Body of pancreas (tissue), 4 donors: ENCODE data around the gene FUT3. TPM values are rescaled to one million over a fixed set of nuclear protein-coding genes. Genes with fewer than 3 reads are reported as not detected.

Experiments used
- ATAC-seq: fragments of 150-250 bp; one replicate; pipeline ENCODE4 v1.9.1; 2016
- DNase-seq, 4 donors: peaks; one replicate each; pipeline ENCODE4 v3.0.0-alpha.2; 2019
- H3K27ac ChIP-seq, 4 donors: fragments of 200-600 bp; sonication (generic); 1 replicate in 3 of 4; 2 replicates in 1 of 4; pipeline versions ENCODE4 v1.5.1 to v1.6.1; 2016 to 2019; ENCODE audit warnings: mild to moderate bottlenecking in 1 of 4, mixed read lengths in 1 of 4, moderate library complexity in 1 of 4
- H3K27me3 ChIP-seq, 2 donors: fragments of 200-600 bp; sonication (generic); one replicate each; pipeline ENCODE4 v1.6.0; 2016; ENCODE audit warnings: mild to moderate bottlenecking in 1 of 2
- H3K36me3 ChIP-seq, 2 donors: fragments of 200-600 bp; sonication (generic); replicated peaks in 1 of 2; 2 replicates each; pipeline ENCODE4 v1.5.1; 2016; ENCODE audit warnings: low read depth in 2 of 2; ENCODE audit not compliant: insufficient read depth in 1 of 2
- H3K4me1 ChIP-seq: fragments of 200-600 bp; sonication (generic); one replicate; pipeline ENCODE4 v1.6.0; 2016
- H3K4me3 ChIP-seq, 2 donors: fragments of 200-600 bp; sonication (generic); 1 replicate in 1 of 2; 2 replicates in 1 of 2; pipeline ENCODE4 v1.5.1; 2016 to 2019
- H3K9me3 ChIP-seq, 3 donors: fragments of 200-600 bp; sonication (generic); 1 replicate in 2 of 3; 2 replicates in 1 of 3; pipeline ENCODE4 v1.5.1; 2016
- POLR2A ChIP-seq, 3 donors: fragments of 450-650 bp; IDR thresholded peaks; one replicate each; pipeline ENCODE4 v1.6.1; 2016; ENCODE audit warnings: antibody characterized with exemption in 3 of 3, mild to moderate bottlenecking in 2 of 3
- WGBS, 2 donors: methylation state at CpG; one replicate each; pipeline ENCODE4 v1.1.5; 2017; 5-methylcytosine and 5-hydroxymethylcytosine counted together
- intact Hi-C: fragments of 100-400 bp; cut with DNase I; formaldehyde crosslinking; loops from one replicate; pipeline ENCODE4 v1.15.1; 2023
- total RNA-seq, 2 donors: library from RNA; depleted of rRNA; stranded (reverse); fragments of >200 nt; gene quantifications; one replicate each; pipeline ENCODE4 v1.1.0, GENCODE V29; 2016
- TF ChIP-seq, protein P1 (sequence below), 7 experiments: fragments of 450-650 bp in 4 of 7; fragments of 200-600 bp in 3 of 7; sonication (generic) in 3 of 7; IDR thresholded peaks; one replicate each; pipeline ENCODE4 v1.5.1; 2016 to 2019; ENCODE audit warnings: antibody characterized with exemption in 7 of 7

FUT3 gene
- total RNA-seq, 2 donors from 2014 or later, result 5.7 to 9.2 TPM

DNA sequence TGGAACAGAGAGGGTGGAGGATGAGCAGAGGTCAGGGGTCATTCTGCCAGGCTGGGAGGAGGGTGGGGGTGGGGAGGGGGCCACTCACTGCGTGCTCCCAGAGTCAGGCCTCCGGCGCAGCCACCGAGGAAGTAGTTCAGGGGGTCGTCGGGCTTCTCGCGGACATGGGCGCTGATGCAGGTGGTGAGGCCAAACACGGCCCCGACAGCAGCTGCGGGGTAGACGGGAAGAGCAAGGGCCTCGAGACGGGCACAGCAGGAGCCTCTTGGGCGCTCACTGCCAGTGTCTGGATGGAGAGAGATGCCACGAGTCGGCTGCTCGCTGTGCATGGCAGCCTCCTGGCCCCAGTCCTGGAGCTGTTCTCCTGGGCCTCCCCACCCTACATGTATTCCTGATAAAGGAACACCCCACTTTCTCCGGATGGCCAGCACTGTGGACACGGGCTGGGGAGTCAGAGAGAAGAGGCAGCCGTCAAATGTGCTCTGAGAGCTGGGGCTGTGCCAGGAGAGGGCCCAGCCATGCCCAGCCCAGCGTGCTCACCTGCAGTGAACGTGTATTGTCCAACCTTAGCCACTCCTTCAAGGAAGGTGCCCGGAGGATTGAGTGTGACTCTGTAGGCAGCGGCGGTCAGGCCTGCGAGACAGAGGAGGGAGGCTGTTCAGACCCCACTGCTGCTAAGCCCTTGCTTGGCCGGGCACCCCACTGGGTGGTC is 45.3 kb upstream of the FUT3 start:
- Histone ChIP-seq H3K27me3 (no peaks in the 10 kb centered on the region), H3K9me3 (no peaks in the 10 kb centered on the region), H3K36me3 (peaks cover 5 to 7% of the 10 kb centered on the region in 2 donors), H3K27ac (no peak overlapping the region), H3K4me3 (no peak overlapping the region), H3K4me1 (peaks cover 4% of the 10 kb centered on the region)
- no peak for ATAC-seq
- TF ChIP-seq POLR2A (IDR thresholded peaks at IDR 0.05), result no peak
- TF ChIP-seq, protein P1, sequence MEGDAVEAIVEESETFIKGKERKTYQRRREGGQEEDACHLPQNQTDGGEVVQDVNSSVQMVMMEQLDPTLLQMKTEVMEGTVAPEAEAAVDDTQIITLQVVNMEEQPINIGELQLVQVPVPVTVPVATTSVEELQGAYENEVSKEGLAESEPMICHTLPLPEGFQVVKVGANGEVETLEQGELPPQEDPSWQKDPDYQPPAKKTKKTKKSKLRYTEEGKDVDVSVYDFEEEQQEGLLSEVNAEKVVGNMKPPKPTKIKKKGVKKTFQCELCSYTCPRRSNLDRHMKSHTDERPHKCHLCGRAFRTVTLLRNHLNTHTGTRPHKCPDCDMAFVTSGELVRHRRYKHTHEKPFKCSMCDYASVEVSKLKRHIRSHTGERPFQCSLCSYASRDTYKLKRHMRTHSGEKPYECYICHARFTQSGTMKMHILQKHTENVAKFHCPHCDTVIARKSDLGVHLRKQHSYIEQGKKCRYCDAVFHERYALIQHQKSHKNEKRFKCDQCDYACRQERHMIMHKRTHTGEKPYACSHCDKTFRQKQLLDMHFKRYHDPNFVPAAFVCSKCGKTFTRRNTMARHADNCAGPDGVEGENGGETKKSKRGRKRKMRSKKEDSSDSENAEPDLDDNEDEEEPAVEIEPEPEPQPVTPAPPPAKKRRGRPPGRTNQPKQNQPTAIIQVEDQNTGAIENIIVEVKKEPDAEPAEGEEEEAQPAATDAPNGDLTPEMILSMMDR (IDR thresholded peaks at IDR 0.05), result no peak
- no peak for DNase-seq
- 91 to 92% methylated on average over 17 to 29 of the region's 29 CpGs for WGBS, 2 donors
- intact Hi-C loops, result no loop called here

DNA sequence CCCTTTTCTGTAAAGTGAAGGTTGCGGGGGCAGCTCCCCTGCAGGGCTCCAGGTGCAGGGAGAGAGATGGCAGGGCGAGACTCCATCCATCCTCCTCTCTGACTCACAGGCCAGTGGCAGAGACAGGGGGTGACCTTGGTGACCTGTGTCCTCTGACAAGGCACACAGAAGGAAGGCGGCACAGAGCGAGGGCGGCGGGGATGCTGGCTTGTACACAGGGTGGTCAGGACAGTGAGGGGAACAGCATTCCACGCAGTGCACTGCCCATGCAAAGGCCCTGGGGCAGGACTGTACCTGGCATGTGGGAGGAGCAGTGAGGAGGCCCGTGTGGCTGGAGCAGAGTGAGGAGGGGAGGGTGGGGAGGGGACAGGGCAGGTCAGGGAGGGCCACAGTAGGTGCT is 44.6 kb upstream of the FUT3 start:
- TF ChIP-seq, protein P1 (IDR thresholded peaks at IDR 0.05), result no peak
- TF ChIP-seq POLR2A (IDR thresholded peaks at IDR 0.05), result no peak
- no peak for DNase-seq
- H3K27ac ChIP-seq, result no peak overlapping the region
- H3K9me3 ChIP-seq, result no peaks in the 10 kb centered on the region
- H3K4me3 ChIP-seq, result no peak overlapping the region
- H3K36me3 ChIP-seq, result peaks cover 5 to 7% of the 10 kb centered on the region in 2 donors
- no peak for ATAC-seq
- no peaks in the 10 kb centered on the region for H3K27me3 ChIP-seq
- WGBS, 2 donors, result 84 to 93% methylated on average over 8 of the region's 8 CpGs
- intact Hi-C loops, result no loop called here
- H3K4me1 ChIP-seq, result peaks cover 4% of the 10 kb centered on the region

DNA sequence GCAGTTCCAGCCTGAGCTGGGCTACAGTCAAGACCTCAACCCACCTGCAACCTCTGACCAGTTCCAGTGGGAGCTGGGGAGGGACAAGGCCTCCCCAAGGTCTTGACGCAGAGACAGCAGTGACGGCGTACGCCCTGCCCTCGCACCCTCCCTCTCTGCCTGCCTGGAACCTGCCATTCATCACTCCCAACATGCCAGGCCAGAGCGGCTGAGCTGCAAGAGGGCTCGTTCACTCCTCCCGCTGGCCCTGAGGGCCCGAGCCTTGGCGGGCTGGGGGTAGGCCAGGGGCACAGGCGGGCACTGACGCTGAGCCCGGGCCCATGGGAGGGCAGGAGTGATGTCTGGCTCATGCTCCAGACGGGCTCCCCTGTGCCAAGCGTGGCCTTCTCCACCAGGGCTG is 44.2 kb upstream of the FUT3 start:
- peaks cover 5 to 7% of the 10 kb centered on the region in 2 donors for H3K36me3 ChIP-seq
- H3K27me3 ChIP-seq, result no peaks in the 10 kb centered on the region
- H3K9me3 ChIP-seq, result no peaks in the 10 kb centered on the region
- peaks cover 4% of the 10 kb centered on the region for H3K4me1 ChIP-seq
- WGBS, 2 donors, result 71% methylated on average over 11 of the region's 15 CpGs; no CpG with 5 or more reads in 1 of the 2 donors
- no peak overlapping the region for H3K4me3 ChIP-seq
- intact Hi-C loops, result no loop called here
- TF ChIP-seq, protein P1 (IDR thresholded peaks at IDR 0.05), result no peak
- TF ChIP-seq POLR2A (IDR thresholded peaks at IDR 0.05), result no peak
- no peak overlapping the region for H3K27ac ChIP-seq
- ATAC-seq (no peak), DNase-seq (no peak)

DNA sequence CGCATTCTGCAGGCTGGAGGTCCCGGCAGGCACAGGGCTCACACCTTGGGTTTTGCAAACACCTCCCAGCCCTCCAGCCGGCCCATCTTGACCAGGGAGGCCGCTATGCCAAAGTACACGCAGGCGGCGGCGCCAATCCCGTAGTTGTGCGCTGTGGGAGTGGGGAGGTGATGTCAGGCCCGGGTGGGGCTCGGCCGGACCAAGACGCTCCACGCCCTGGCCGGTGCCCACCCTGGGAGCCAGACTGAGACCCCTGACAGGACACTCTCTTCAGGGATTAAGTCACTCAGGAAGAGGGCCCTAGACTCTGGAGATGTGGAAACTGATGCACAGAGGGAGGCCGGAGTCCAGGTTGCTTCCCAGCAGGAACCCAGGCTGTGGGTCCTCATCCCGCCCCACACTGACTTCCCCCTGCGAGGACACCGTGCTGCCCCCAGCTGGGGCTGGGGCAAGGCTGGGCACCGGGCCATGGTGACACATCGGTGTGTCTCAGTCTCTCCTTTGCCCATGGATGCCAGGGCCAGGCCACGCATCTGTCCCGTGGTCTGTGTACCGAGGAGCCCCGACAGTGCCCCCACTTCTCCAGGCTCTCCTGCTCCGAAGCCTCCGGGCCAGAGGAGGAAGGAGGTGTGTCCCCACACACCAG is 43.6 kb upstream of the FUT3 start:
- Histone ChIP-seq H3K27me3 (no peaks in the 10 kb centered on the region), H3K36me3 (peaks cover 5 to 7% of the 10 kb centered on the region in 2 donors), H3K4me3 (no peak overlapping the region), H3K9me3 (no peaks in the 10 kb centered on the region), H3K4me1 (peaks cover 4% of the 10 kb centered on the region), H3K27ac (no peak overlapping the region)
- intact Hi-C loops, result loop anchor here (5.0 kb wide), 1 partner anchor 88 kb away; the partner anchor contains the start of gene NRTN
- ATAC-seq (no peak), DNase-seq (no peak)
- 83 to 91% methylated on average over 4 to 21 of the region's 28 CpGs for WGBS, 2 donors
- TF ChIP-seq, protein P1 (IDR thresholded peaks at IDR 0.05), result no peak
- no peak for TF ChIP-seq POLR2A (IDR thresholded peaks at IDR 0.05)
